NCI-H526 treated with DMSO at 0.1 percent for 48 hours (cell line): ENCODE measurements around the gene C4orf50.
A peak's percentile ranks its signal among the peaks of the same experiment; 100 is the strongest.

Experiments used
- DNase-seq: peaks from one replicate; lab custom pipeline; 2025; lab: John Stamatoyannopoulos, UW

The C4orf50 gene

GRCh38 chr4:5943561-5943960 lies 74.7 kb downstream of the C4orf50 start:
- DNase-seq: no peak

GRCh38 chr4:5942947-5943346 lies 75.3 kb downstream of the C4orf50 start:
- no peak for DNase-seq

- DNase-seq: no peak
Measured at GRCh38 chr4:5941601-5942000, 76.6 kb downstream of the C4orf50 start.

- no peak for DNase-seq
Measured at GRCh38 chr4:5940470-5941203, 77.6 kb downstream of the C4orf50 start.

- DNase-seq: no peak
Measured at GRCh38 chr4:5933996-5934831, 84.0 kb downstream of the C4orf50 start.

- DNase-seq: no peak
Measured at GRCh38 chr4:5933116-5933515, 85.1 kb downstream of the C4orf50 start.

- peak; percentile 25 for DNase-seq
Measured at GRCh38 chr4:5932035-5932568, 86.1 kb downstream of the C4orf50 start.

GRCh38 chr4:5931526-5931925 lies 86.7 kb downstream of the C4orf50 start:
- DNase-seq: no peak

- no peak for DNase-seq
Measured at GRCh38 chr4:5930876-5931275, 87.4 kb downstream of the C4orf50 start.

GRCh38 chr4:5930456-5930855 lies 87.8 kb downstream of the C4orf50 start:
- DNase-seq: no peak

- no peak for DNase-seq
Measured at GRCh38 chr4:5928844-5929420, 89.3 kb downstream of the C4orf50 start.

GRCh38 chr4:5928274-5928673 lies 90.0 kb downstream of the C4orf50 start:
- DNase-seq: peak; percentile 28

GRCh38 chr4:5927747-5928146 lies 90.5 kb downstream of the C4orf50 start:
- no peak for DNase-seq

- DNase-seq: no peak
Measured at GRCh38 chr4:5927116-5927515, 91.1 kb downstream of the C4orf50 start.

- no peak for DNase-seq
Measured at GRCh38 chr4:5926598-5926997, 91.6 kb downstream of the C4orf50 start.

- DNase-seq: no peak
Measured at GRCh38 chr4:5925419-5926200, 92.6 kb downstream of the C4orf50 start.

- DNase-seq: no peak
Measured at GRCh38 chr4:5924461-5925125, 93.6 kb downstream of the C4orf50 start.

GRCh38 chr4:5923376-5923775 lies 94.9 kb downstream of the C4orf50 start:
- no peak for DNase-seq

- DNase-seq: no peak
Measured at GRCh38 chr4:5922556-5922955, 95.7 kb downstream of the C4orf50 start.

GRCh38 chr4:5921981-5922380 lies 96.2 kb downstream of the C4orf50 start:
- DNase-seq: no peak
